Astrocyte (in vitro differentiated cells and primary cell): ENCODE measurements around the gene DHDH.
"Not testable (repeated sequence)": the region's sequence is repeated elsewhere in the genome, so short reads cannot be mapped to it uniquely, and the experiment has no call there.

Source experiments
- EZH2 ChIP-seq: IDR thresholded peaks from 2 replicates; pipeline ENCODE4 v1.6.1; 2012; ENCODE audit warnings: mild to moderate bottlenecking, low read length, inconsistent platforms; ENCODE audit not compliant: insufficient read depth
- TF ChIP-seq, protein P1 (sequence below): IDR thresholded peaks from 2 replicates; pipeline ENCODE4 v1.5.1; 2011; ENCODE audit warnings: low read depth, mild to moderate bottlenecking, inconsistent platforms, low read length, moderate library complexity; ENCODE audit not compliant: insufficient read depth

DNA sequence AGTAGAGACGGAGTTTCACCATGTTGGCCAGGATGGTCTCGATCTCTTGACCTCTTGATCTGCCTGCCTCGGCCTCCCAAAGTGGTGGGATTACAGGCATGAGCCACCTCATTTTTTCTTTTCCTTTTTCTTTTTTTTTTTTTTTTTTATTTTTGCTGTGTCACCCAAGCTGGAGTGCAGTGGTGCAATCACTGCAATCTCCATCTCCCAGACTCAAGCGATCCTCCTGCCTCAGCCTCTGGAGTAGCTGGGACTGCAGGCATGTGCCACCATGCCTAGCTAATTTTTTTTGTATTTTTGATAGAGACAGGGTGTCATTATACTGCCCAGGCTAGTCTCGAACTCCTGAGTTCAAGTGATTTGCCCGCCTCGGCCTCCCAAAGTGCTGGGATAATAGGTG lies 31.2 kb upstream of the DHDH start:
- not testable (repeated sequence) for TF ChIP-seq EZH2
- TF ChIP-seq, protein P1, sequence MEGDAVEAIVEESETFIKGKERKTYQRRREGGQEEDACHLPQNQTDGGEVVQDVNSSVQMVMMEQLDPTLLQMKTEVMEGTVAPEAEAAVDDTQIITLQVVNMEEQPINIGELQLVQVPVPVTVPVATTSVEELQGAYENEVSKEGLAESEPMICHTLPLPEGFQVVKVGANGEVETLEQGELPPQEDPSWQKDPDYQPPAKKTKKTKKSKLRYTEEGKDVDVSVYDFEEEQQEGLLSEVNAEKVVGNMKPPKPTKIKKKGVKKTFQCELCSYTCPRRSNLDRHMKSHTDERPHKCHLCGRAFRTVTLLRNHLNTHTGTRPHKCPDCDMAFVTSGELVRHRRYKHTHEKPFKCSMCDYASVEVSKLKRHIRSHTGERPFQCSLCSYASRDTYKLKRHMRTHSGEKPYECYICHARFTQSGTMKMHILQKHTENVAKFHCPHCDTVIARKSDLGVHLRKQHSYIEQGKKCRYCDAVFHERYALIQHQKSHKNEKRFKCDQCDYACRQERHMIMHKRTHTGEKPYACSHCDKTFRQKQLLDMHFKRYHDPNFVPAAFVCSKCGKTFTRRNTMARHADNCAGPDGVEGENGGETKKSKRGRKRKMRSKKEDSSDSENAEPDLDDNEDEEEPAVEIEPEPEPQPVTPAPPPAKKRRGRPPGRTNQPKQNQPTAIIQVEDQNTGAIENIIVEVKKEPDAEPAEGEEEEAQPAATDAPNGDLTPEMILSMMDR: not testable (repeated sequence)
